Measurements from ENCODE around the gene CMSS1.

GRCh38 chr3:99882436-99883137, 64.9 kb downstream of the CMSS1 start:
- TF ChIP-seq CTCF (conservative IDR thresholded peaks at IDR 0.05; ENCODE audit: low read length) (no peak), EZH2phosphoT487 (IDR thresholded peaks at IDR 0.05; ENCODE audit: borderline replicate concordance) (no peak)

All from Loucy (cell line).